ENCODE measurements around the gene EYA4.
A peak's percentile ranks its signal among the peaks of the same experiment; 100 is the strongest.
"Not testable (repeated sequence)": the region's sequence is repeated elsewhere in the genome, so short reads cannot be mapped to it uniquely, and the experiment has no call there.

The EYA4 gene

DNA sequence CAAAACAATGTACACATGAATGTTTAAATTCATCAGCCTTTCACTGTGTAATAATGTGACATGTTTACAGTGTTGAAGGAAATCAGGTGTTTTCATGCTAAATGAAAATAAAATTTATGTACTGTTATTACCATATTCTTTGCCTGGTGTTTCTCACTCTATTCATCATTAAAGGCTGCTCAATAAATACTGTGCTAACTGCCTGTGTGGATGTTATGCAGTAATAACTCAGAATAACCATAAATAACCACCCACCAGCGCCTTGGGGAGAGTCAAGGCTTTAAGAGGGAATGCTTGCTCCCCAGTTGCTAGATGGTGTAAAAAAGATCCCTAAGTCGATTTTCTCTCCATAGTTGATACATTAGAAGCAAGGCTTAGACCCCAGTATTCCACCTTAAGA is 299.9 kb downstream of the EYA4 start:
- DNase-seq = no peak

DNA sequence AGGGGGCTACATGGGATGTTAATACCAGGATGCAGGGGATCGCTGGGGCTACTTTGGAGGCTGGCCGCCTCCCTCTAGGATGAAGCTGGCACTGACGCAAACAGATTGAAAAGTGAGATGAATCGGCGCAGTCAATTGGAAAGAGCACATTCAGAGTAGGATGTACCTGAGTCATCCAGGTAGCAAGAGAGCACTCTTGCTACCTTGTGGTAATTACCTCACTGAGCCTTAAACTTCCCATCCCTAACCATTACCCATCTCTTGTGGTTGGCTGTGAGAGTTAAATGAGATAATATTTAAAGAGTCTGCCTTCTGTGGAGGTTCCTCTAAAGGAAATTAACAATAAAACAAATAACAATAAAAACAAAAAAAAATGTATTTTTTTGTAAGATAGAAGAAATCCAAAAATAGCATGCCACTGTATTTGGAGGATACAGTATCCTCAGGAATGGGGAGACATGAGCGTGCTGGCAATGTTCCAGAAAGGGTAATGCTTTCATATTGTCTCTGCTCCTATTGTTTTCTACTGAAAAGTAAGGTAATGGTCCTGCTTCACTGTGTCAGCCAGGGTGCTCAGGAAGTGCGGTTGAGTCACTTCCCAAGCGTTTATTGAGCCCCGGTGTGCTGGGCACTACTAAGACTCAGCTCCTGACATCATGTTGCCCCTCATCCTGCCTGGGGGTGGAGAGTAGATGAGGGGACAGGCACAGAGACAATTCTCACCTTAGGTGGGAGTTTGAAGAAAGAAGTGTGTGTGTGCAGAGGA is 301.1 kb downstream of the EYA4 start:
- DNase-seq = no peak

DNA sequence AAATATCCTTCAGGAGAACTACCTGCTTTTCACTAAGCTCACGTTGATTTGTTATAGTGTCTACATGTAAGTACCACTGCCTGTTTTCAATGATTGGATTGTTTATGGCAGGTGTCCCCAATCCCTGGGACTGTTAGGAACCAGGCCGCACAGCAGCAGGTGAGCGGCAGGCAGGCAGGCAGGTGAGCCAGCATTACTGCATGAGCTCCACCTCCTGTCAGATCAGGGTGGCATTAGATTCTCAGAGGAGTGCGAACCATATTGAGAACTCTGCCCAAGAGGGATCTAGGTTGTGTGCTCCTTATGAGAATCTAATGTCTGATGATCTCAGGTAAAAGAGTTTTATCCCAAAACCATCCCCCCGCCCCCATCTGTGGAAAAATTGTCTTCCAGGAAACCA is 303.3 kb downstream of the EYA4 start:
- DNase-seq = no peak

DNA sequence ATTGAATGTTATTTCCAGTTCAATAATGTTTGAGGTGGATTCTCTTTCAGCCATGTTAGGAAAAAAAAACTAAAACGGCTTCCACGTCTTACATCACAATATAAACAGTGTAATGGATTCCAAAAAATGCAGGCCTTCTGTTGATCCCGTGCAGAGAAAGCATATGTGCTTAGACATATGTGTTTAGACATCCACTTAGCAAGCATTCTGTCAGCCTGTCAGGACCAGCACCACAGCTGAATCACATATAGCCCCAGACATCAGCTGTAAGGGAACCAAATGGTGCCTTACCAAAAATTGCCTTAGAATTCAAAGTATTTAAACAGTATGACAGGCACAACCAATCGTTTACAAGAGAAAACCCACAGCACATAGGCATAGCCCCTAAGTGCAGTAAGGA is 304.9 kb downstream of the EYA4 start:
- no peak for DNase-seq

DNA sequence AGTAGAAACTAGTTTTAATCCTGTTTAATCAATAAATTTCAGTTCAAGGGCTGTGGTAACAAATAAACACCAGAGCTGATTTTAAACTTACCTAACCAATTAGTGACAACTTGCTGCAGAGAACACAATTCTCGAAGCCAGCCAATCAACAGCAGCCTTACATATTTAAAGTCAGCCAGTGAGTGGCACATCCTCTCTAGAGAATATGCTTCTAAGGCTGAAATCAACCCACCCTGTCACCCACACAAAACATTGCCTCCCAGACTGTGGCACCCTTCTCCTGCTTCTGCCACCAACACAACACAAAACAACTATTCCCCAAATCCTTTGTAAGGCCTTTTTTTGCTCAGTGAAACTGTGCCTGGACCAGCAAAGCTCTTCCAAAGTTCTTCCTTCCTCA is 306.0 kb downstream of the EYA4 start:
- no peak for DNase-seq

DNA sequence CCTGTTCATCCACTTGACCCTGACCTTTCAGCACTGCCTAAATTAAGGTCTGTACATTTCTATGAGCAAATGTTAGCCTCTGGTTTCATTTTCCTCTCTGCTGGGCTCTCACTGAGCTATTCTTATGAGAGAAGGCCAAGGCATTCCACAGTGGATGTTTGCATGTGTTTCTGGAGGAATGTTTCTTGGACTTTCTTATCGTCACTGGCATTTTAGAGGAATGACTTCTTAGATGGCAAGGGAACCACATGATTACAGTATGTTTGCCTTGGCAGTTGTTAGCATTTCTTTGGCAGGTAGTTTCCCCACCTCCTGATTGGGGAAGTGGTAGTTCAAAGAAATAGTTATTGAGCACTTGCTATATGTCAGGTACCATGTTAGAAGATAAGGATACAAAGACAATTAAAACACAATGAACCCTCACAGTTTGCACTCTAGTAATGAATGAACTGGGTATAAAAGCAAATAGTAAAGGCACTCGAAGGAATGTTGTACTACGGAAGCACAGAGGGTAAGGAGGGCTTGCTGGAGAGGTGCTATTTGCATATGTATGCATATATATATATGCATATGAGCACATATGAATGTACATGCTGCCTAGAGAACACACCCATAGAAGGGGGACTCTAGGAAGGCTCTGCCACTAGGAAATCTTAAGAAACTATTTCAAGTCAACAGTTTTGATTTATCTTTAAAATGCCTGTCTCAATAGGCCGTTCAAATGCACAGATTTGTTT is 307.4 kb downstream of the EYA4 start:
- DNase-seq = no peak

DNA sequence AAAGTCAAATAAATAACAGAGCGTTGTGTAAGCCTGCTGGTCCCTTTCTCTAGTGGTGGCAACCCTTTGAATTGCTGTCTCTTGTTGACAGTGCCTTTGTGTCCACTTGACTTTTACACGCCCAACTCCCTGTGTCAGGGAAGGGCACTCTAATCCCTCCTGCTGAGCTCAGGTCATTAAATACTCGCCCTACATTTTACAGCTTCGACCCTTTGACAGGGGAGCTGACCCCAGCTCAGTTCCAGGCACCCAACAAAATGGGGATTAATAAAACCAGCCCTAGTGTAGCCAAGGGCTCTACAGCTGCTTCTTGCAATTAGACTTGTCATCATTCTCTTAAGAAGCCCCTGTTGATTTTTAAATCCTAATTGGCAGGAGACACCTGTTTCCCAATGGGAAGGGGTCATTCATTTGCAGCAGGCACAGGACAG is 308.2 kb downstream of the EYA4 start:
- no peak for DNase-seq

DNA sequence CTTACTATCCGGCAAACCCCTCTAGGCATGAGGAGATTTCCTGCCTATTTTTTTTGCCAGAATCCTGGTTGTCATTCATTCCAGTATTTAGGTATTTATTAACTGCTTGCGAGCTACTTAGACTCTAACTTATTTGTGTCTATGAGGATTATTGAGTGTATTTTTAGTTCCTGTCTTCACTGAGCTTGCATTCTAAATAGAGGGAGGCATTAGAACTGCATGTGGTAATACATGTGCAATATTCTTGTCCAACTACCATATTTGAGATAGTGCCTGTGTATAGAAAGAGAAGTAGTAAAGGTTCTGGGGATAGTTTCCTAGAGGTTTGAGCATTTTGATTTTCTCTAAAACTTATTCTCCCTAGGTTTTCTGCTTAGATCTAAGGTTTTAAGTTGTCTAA is 308.9 kb downstream of the EYA4 start:
- DNase-seq = no peak

DNA sequence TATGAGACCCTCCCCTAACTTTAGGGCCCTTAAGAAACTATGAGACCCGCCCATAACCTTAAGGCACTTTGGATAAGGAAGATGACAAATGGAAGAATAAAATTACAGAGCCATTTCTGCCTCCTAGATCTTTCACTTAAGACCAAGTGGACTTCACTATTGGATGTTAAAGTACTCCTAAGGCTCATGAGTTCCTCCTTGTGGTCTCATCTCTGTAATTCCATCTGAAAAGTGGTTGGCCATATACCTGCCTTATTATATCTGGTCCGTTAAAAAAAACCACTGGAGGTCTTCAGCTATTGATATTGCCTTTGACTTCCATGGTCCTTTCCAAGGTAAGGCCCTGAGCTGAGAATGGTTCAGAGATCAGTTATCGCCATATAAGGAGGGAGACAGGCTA is 310.3 kb downstream of the EYA4 start:
- DNase-seq = no peak

DNA sequence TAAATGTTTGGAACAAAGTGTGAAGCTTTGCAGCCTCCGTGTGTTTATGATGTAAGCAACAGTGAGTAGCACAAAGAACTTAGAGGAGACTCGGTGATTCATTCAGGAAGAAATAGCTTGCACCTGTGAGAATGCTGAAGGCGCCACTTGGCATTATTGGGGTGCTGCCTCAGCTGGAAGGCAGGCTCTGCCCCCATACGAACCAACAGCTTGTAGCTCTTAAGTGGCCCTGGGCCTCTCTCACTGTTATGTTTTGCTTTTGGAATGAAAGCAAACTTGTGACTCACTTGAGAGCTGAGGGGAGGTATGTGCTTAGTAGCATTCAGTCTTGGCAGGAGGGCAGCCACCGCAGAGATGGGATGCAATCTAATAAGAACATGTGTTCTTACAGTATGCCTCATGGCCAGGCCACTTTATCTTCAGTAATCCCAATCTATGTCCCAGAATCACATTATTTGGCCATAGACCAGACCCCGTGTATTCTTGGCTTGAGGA is 310.7 kb downstream of the EYA4 start:
- no peak for DNase-seq

DNA sequence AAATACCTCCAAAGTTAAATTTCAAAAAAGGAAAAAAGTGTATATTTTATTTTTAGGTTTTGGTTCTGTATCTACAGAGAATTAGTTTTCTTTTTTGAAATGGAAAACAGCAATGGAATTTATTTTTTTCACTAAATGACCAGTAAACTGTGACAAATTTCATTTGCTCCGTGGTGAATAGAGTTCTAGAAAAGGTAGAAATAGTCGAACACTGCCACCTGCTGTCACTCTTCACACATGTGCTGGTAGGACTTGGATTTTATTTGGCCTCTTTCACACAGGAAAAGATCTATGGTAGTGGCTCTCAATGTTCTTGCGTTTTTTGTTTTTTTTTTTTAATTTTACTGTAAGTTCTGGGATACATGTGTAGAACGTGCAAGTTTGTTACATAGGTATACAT is 312.5 kb downstream of the EYA4 start:
- no peak for DNase-seq

DNA sequence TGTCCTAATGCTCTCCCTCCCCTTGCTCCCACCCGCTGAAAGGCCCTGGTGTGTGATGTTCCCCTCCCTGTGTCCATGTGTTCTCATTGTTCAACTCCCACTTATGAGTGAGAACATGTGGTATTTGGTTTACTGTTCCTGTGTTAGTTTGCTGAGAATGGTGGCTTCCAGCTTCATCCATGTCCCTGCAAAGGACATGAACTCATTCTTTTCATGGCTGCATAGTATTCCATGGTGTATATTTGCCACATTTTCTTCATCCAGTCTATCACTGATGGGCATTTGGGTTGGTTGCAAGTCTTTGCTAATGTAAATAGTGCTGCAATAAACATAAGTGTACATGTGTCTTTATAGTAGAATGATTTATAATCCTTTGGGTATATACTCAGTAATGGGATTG is 313.0 kb downstream of the EYA4 start:
- not testable (repeated sequence) for DNase-seq

DNA sequence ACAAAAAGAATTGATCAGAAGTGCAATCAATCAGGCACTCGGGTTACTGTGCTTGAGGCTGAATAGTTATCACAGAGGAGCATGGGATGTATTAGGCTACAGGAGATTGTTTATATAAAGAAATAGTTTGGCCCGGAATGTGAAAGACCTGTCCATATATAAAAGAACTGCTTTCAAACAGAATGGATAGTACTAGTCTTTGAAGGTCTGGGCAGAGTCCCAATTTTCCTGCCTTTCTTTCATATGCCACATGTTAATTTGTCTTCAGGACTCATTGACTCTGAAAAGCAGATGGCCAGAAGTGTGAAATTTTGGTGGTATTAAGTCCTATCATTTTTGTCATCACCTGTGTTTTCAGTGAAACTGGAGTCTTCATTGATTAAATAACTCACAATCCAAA is 314.5 kb downstream of the EYA4 start:
- no peak for DNase-seq

DNA sequence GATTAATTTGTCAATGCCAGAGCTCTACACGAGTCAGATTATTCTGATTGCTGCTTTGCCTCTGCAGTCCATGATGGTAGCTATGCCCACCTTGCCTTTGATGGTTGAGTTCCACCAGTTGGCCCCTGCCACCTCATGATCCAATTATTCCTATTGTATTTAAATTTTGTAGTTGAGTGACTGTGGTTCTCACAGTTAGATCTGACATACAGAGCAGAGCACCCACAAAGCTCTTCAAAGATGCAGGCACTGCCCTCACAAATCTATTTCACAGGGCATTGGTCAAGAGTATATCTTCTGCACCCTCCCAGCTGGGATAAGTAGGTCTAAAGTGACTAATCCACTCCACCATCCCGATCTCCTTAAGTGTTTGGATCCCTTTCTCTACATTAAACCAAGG is 318.8 kb downstream of the EYA4 start:
- DNase-seq = no peak

DNA sequence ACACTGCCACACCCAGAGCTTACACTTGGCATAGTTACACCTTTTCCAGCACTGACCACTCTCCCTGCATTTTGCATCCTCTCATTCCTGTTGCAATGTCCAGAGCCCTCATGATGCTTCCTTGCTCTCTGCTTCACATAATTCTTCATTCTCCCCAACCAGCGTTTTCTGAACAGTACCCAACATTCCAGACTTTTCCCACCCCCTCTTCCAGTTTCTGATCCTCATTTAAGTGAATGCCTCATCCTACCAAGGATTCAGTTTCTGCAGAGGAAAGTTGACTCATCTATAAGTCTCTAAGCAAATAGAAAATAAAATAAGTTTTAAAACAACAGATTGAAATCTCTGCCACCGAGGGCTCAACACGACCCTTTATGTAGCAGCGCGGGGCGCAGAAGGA is 326.5 kb downstream of the EYA4 start:
- no peak for DNase-seq

DNA sequence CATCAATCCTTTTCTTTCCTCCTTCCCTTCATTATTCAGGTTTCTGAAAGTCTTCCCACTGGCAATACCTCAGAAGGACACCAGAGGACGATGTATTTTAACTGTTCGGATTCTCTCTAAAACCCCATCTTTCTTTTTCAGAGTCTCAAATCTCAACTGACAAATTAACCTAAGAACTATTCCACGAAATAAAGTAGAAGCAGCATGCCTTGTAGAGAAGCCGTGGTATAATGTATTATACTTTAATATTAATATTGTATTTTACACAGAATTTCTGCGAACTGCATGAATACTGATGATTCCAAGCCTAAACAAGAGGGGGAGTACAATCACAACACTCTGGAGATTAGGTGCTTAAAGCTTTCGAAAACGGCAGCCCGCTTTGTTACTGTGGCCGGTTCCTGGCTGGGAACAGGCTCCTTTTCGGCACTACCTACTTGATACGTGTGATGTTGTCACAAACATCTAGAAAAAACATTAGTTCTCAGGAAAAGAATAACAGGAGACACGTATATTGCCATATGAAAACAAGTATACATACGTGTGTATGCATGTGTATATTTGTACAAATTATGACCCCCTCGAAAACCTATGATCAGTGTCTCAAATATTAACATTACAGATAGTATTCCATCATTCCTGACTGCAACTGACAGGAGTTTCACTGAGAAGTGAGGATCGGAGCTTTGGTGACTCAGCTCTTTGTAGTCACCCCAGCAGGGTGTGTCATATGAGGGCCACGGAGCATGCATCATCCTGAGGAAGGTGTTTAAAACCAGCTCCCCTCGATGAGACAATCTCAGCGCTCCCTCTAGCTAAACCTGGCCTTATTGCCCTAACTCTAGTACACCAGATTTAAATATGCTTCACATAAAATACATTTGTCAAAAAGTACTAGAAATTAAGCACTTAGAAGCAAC is 328.1 kb downstream of the EYA4 start:
- peak in 1 of 14 donors; percentile 77 for DNase-seq

DNA sequence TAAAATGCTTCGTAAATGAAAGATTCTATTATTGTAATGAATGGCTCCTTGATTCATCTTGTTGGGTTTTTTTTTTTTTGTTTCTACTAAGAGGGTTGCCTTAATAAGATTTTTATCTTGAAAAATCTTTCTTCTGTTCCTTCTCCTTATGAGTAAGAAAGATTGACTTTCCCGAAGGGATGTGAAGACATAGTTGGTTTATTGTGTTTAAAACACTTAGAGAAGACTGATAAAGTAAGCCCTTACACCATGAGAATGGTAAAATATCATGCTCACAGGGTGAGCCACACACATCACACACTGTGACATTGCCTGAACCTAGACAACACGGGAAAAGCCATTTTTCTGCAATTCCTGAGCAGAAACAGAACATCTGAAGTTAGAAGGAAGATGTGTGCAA is 330.5 kb downstream of the EYA4 start:
- no peak for DNase-seq

DNA sequence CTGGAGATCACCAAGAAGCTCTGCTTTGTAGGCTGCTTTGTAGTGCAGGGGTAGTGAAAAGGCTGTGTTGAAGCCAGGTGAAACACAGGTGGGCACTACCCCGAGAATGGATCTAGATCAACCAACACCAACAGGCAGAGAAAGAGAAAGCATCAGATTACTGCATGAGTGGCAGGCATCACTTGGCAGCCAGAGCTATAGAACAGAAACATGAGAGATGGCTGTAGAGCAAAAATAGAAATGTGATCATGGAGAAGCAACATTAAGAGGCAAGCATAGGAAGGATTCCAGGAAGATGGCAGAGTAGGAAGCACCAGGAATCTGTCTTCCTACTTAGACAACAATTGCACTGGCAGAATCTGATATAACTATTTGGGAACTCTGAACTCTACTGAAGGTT is 336.7 kb downstream of the EYA4 start:
- DNase-seq = no peak
